Heart left ventricle (tissue), 16 donors: ENCODE data around the gene MIB1. TPM values are rescaled to one million over a fixed set of nuclear protein-coding genes. Genes with fewer than 3 reads are reported as not detected.
A peak's percentile ranks its signal among the peaks of the same experiment; 100 is the strongest.

Experiments used
- ATAC-seq, 4 donors: fragments of 200-7000 bp; cut with Tn5 transposase; one replicate each; pipeline ENCODE4 v1.9.1; 2020 to 2022; ENCODE audit warnings: moderate library complexity in 4 of 4, mild to moderate bottlenecking in 3 of 4, moderate number of reproducible peaks in 1 of 4
- DNase-seq, 5 donors: peaks; one replicate each; pipeline ENCODE4 v3.0.0-alpha.2; 2020
- H3K27ac ChIP-seq, 12 donors: fragments of 200-600 bp; sonication (generic) in 4 of 12; one replicate each; pipeline versions ENCODE4 v1.5.0 to v1.8.0; 2016 to 2022; ENCODE audit warnings: mild to moderate bottlenecking in 2 of 12
- H3K27me3 ChIP-seq, 9 donors: fragments of 200-600 bp; sonication (generic) in 2 of 9; one replicate each; pipeline versions ENCODE4 v1.5.1 to v1.8.0; 2016 to 2022; ENCODE audit warnings: mild to moderate bottlenecking in 3 of 9
- H3K36me3 ChIP-seq, 9 donors: fragments of 200-600 bp; sonication (generic) in 2 of 9; one replicate each; pipeline versions ENCODE4 v1.5.0 to v1.8.0; 2018 to 2022; ENCODE audit warnings: mild to moderate bottlenecking in 2 of 9
- H3K4me1 ChIP-seq, 12 donors: fragments of 200-600 bp; sonication (generic) in 4 of 12; one replicate each; pipeline versions ENCODE4 v1.5.0 to v1.8.0; 2016 to 2022; ENCODE audit warnings: mild to moderate bottlenecking in 3 of 12
- H3K4me3 ChIP-seq, 12 donors: fragments of 200-600 bp; sonication (generic) in 4 of 12; one replicate each; pipeline versions ENCODE4 v1.5.0 to v1.8.0; 2017 to 2022; ENCODE audit warnings: mild to moderate bottlenecking in 9 of 12, moderate library complexity in 4 of 12
- H3K9me3 ChIP-seq, 12 donors: fragments of 200-600 bp; sonication (generic) in 4 of 12; one replicate each; pipeline versions ENCODE4 v1.5.0 to v1.8.0; 2016 to 2022; ENCODE audit warnings: mild to moderate bottlenecking in 1 of 12
- POLR2A ChIP-seq, 2 donors: fragments of 450-650 bp; IDR thresholded peaks; one replicate each; pipeline ENCODE4 v1.6.1; 2017; ENCODE audit warnings: antibody characterized with exemption in 2 of 2, mild to moderate bottlenecking in 2 of 2, moderate library complexity in 2 of 2
- WGBS, 4 donors: extraction: QIAGEN DNeasy Blood & Tissue Kit in 2 of 4; methylation state at CpG; one replicate each; pipeline versions ENCODE4 v1.1.5 to v1.1.7; 2013 to 2018; 5-methylcytosine and 5-hydroxymethylcytosine counted together
- intact Hi-C, 10 donors: fragments of 100-400 bp; cut with DNase I; formaldehyde crosslinking; loops; one replicate each; pipeline versions ENCODE4 v1.11.1 to v1.14.2; 2022
- polyA plus RNA-seq, 2 donors: library from polyadenylated mRNA; stranded (reverse); fragments of 200-250 nt; gene quantifications; one replicate each; pipeline ENCODE4 v1.2.3, GENCODE V29; 2013
- total RNA-seq, 9 donors: library from RNA; depleted of rRNA in 2 of 9; stranded (reverse); fragments of >200 nt in 2 of 9; fragmentation: NEBNext Ultra II Directional in 3 of 9; extraction: Animal tissue kit (Norgen Biotek cat#: 25700) in 3 of 9; gene quantifications; one replicate each; pipeline versions ENCODE4 v1.1.0 to v1.2.4, GENCODE V29; 2016 to 2023
- TF ChIP-seq, protein P1 (sequence below), 12 donors: fragments of 200-600 bp; sonication (generic) in 4 of 12; IDR thresholded peaks; one replicate each; pipeline versions ENCODE4 v1.5.0 to v1.8.0; 2018 to 2022; ENCODE audit warnings: antibody characterized with exemption in 12 of 12, mild to moderate bottlenecking in 5 of 12
- donor health status: ischemic (EF 13 %, LVEDD 7.1; RV severe dilation, severe dysfunction).
- donor health status: healthy with polysubstance abuse.
- donor health status: DM: no; HTN: yes; CAD: no.
- donor health status: DM: no; HTN: no; CAD: no.
- donor health status: ischemic (EF 25% LVEDD 6.9; RV normal size, moderate dysfunction).
- donor health status: ischemic (EF 25% LVEDD 5.7; RV mildly dilated, moderate dysfunction).
- donor health status: healthy.
- donor health status: DM: yes; HTN: yes; CAD: no.
- donor health status: ischemic (EF 35%, LVEDD 5.7; RV mildly dilated, moderate dysfunction).
- donor health status: nonischemic (EF 11% LVEDD 7.7; RV severe dilation, severe dysfunction).
- donor health status: DM: yes; HTN: yes; CAD: no.
- donor health status: PGD.
- donor health status: ischemic (EF 29% LVEDD 5.4; RV normal size, mild dysfunction).
- donor health status: nonischemic (EF 23%, LVEDD 6.1; RV moderate dilation, normal function).

Gene MIB1
- total and polyA plus RNA-seq, 11 donors = 2.5 to 33.4 (median 19.5) TPM

GRCh38 chr18:21809725-21810124, 69.1 kb downstream of the MIB1 start:
- Histone ChIP-seq H3K27ac (no peak overlapping the region), H3K36me3 (peaks cover 0 to 59% (median 18%) of the 10 kb centered on the region in 9 donors), H3K4me3 (no peak overlapping the region), H3K4me1 (peaks cover 0 to 3% (median 0%) of the 10 kb centered on the region in 12 donors), H3K9me3 (peaks cover 0 to 15% (median 0%) of the 10 kb centered on the region in 12 donors), H3K27me3 (no peaks in the 10 kb centered on the region)
- 97 to 99% (median 97%) methylated on average over 2 of the region's 2 CpGs for WGBS, 4 donors
- TF ChIP-seq, protein P1, sequence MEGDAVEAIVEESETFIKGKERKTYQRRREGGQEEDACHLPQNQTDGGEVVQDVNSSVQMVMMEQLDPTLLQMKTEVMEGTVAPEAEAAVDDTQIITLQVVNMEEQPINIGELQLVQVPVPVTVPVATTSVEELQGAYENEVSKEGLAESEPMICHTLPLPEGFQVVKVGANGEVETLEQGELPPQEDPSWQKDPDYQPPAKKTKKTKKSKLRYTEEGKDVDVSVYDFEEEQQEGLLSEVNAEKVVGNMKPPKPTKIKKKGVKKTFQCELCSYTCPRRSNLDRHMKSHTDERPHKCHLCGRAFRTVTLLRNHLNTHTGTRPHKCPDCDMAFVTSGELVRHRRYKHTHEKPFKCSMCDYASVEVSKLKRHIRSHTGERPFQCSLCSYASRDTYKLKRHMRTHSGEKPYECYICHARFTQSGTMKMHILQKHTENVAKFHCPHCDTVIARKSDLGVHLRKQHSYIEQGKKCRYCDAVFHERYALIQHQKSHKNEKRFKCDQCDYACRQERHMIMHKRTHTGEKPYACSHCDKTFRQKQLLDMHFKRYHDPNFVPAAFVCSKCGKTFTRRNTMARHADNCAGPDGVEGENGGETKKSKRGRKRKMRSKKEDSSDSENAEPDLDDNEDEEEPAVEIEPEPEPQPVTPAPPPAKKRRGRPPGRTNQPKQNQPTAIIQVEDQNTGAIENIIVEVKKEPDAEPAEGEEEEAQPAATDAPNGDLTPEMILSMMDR (IDR thresholded peaks at IDR 0.05) = no peak
- no peak for TF ChIP-seq POLR2A (IDR thresholded peaks at IDR 0.05)
- ATAC-seq (no peak), DNase-seq (no peak)
- intact Hi-C loops = loop anchor here in 3 of 10 donors (10.0 kb wide), 3 partner anchors 65 to 95 kb away; no protein-coding TSS in a partner anchor

- Histone ChIP-seq H3K36me3 (peaks cover 0 to 71% (median 46%) of the 10 kb centered on the region in 9 donors), H3K27me3 (no peaks in the 10 kb centered on the region), H3K4me1 (no peaks in the 10 kb centered on the region), H3K4me3 (no peak overlapping the region), H3K27ac (no peak overlapping the region), H3K9me3 (peaks cover 0 to 6% (median 0%) of the 10 kb centered on the region in 12 donors)
- ATAC-seq (no peak), DNase-seq (no peak)
- intact Hi-C loops = loop anchor here in 4 of 10 donors (5.0 to 10.0 kb wide), 4 partner anchors 37 to 113 kb away; partner anchors contain the start of gene ABHD3 (in 1 of the 4)
- TF ChIP-seq, protein P1 (IDR thresholded peaks at IDR 0.05) = no peak
- TF ChIP-seq POLR2A (IDR thresholded peaks at IDR 0.05) = no peak
- WGBS, 4 donors = 95 to 99% (median 98%) methylated on average over 2 of the region's 2 CpGs
Observed at GRCh38 chr18:21815101-21815500, 74.5 kb downstream of the MIB1 start.

DNA sequence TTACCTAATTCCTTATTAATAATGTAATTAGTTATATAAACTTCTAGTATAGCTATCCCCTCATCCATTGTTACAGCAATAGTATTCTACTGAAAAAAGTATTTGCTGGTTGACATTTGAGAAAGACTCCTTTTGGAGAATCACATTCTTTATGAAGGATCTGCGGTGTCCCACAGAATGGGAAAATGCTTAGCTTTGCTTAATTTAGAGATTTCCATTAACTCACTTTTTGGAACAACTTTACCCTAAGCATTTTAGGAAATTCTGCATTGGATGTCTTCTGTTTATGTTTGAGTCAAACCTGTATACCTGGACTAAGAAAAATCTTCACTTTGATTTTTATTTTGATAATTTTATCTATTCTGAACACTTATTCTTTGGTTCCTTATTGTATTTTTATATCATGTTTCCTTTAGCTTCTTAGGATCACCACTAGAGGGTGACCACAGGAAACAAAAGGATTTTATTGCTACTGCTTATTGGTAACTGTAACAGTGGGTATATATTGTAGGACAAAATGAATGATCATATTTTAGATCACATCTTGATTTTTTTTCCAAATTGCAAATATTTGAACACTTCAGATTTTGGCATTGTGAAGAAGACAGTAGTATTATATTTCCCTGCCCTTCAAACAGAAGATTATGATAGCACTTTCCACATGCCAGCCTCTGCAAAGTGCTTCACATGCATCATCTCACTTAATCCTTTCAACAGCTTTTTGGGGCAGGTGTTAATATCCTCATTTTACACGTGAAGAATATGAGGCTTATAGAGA, 79.6 kb downstream of the MIB1 start:
- Histone ChIP-seq H3K4me3 (no peak overlapping the region), H3K9me3 (no peaks in the 10 kb centered on the region), H3K27ac (no peak overlapping the region), H3K27me3 (no peaks in the 10 kb centered on the region), H3K36me3 (peaks cover 0 to 82% (median 46%) of the 10 kb centered on the region in 9 donors), H3K4me1 (peaks cover 0 to 4% (median 0%) of the 10 kb centered on the region in 12 donors)
- intact Hi-C loops = loop anchor here in 3 of 10 donors (1.0 to 5.0 kb wide), 4 partner anchors 31 to 137 kb away; no protein-coding TSS in a partner anchor
- no peak for TF ChIP-seq POLR2A (IDR thresholded peaks at IDR 0.05)
- TF ChIP-seq, protein P1 (IDR thresholded peaks at IDR 0.05) = peak; percentile 38 to 71 (median 58)
- ATAC-seq = peak in 3 of 4 donors; percentile 23 to 49 (median 32)
- 48 to 56% (median 55%) methylated on average over 2 of the region's 2 CpGs for WGBS, 4 donors
- no peak for DNase-seq

DNA sequence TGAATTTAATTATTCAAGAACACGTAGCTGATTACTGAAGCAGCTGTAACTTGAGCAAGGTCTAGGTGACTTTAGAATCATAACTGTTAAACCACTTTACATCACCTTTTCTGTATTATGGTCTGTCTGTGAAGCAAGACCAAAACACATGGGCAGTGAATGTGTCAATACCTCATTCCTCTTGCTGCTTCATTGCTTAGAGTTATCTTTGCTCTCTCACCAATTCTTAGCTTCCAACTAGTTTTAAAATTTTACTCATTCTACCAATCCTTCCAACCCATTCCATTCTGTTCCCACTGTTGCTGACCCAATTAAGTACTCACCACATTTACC, 80.2 kb downstream of the MIB1 start:
- ATAC-seq (no peak), DNase-seq (no peak)
- intact Hi-C loops = loop anchor here in 3 of 10 donors (1.0 to 5.0 kb wide), 4 partner anchors 30 to 137 kb away; no protein-coding TSS in a partner anchor
- Histone ChIP-seq H3K4me3 (no peak overlapping the region), H3K4me1 (peaks cover 0 to 5% (median 0%) of the 10 kb centered on the region in 12 donors), H3K9me3 (no peaks in the 10 kb centered on the region), H3K27me3 (no peaks in the 10 kb centered on the region), H3K36me3 (peaks cover 0 to 82% (median 42%) of the 10 kb centered on the region in 9 donors), H3K27ac (no peak overlapping the region)
- TF ChIP-seq, protein P1 (IDR thresholded peaks at IDR 0.05) = no peak
- no peak for TF ChIP-seq POLR2A (IDR thresholded peaks at IDR 0.05)
- 54 to 71% (median 59%) methylated on average over 1 of the region's 1 CpG for WGBS, 4 donors
